Neural cell (in vitro differentiated cells): ENCODE measurements around the gene KLHL2.

ENCODE experiments used
- EP300 ChIP-seq: fragments of 450-650 bp; conservative IDR thresholded peaks from 2 replicates; pipeline ENCODE4 v1.6.1; 2014; ENCODE audit warnings: antibody characterized with exemption, mild to moderate bottlenecking, moderate library complexity; ENCODE audit not compliant: poor library complexity, severe bottlenecking
- EZH2 ChIP-seq: fragments of 200-600, 300-800 bp; shearing (Covaris generic), sonication (generic); IDR thresholded peaks from 2 replicates; pipeline ENCODE4 v1.6.1; 2014; ENCODE audit warnings: antibody characterized with exemption, low read length, borderline replicate concordance, mild to moderate bottlenecking; ENCODE audit not compliant: insufficient read depth, poor library complexity, severe bottlenecking
- MXI1 ChIP-seq: fragments of 450-650 bp; conservative IDR thresholded peaks from 2 replicates; pipeline ENCODE4 v1.6.1; 2014; ENCODE audit warnings: antibody characterized with exemption, mild to moderate bottlenecking; ENCODE audit not compliant: poor library complexity, severe bottlenecking
- POLR2AphosphoS5 ChIP-seq: IDR thresholded peaks from 2 replicates; pipeline ENCODE4 v1.6.1; 2012
- RAD21 ChIP-seq: fragments of 450-650 bp; conservative IDR thresholded peaks from 2 replicates; pipeline ENCODE4 v1.6.1; 2014; ENCODE audit warnings: antibody characterized with exemption, mild to moderate bottlenecking, moderate library complexity
- SMC3 ChIP-seq: fragments of 450-650 bp; conservative IDR thresholded peaks from 2 replicates; pipeline ENCODE4 v1.6.1; 2014; ENCODE audit warnings: antibody characterized with exemption, mild to moderate bottlenecking, moderate library complexity; ENCODE audit not compliant: poor library complexity
- TAF1 ChIP-seq: IDR thresholded peaks from 2 replicates; pipeline ENCODE4 v1.6.1; 2012; ENCODE audit warnings: low read depth
- TF ChIP-seq, protein P1 (sequence below): fragments of 450-650 bp; IDR thresholded peaks from 2 replicates; pipeline ENCODE4 v1.5.1; 2014; ENCODE audit warnings: antibody characterized with exemption, mild to moderate bottlenecking, moderate library complexity; ENCODE audit not compliant: poor library complexity, severe bottlenecking
- TF ChIP-seq, protein P2 (sequence below): IDR thresholded peaks from 2 replicates; pipeline ENCODE4 v1.6.1; 2012; ENCODE audit warnings: borderline replicate concordance

DNA sequence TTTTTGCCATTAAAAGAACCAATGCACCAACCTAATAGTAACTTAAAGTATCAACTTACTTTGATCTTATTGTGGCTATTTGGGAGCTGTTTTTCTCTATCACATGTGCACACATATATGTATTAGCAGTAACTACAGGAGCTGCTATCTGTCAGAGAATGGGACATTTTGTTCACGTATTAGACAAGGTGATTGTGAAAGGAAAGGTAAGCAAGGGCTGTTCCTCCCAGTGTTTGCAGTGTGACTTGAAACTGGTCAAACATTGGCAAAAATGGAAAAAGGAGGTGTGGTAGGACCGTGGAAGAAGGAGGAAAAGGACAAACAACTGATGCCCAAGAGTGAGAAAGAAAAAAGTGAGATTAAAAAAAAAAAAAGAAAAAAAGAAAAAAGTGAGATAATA, 43.1 kb upstream of the KLHL2 start:
- TF ChIP-seq, protein P1, sequence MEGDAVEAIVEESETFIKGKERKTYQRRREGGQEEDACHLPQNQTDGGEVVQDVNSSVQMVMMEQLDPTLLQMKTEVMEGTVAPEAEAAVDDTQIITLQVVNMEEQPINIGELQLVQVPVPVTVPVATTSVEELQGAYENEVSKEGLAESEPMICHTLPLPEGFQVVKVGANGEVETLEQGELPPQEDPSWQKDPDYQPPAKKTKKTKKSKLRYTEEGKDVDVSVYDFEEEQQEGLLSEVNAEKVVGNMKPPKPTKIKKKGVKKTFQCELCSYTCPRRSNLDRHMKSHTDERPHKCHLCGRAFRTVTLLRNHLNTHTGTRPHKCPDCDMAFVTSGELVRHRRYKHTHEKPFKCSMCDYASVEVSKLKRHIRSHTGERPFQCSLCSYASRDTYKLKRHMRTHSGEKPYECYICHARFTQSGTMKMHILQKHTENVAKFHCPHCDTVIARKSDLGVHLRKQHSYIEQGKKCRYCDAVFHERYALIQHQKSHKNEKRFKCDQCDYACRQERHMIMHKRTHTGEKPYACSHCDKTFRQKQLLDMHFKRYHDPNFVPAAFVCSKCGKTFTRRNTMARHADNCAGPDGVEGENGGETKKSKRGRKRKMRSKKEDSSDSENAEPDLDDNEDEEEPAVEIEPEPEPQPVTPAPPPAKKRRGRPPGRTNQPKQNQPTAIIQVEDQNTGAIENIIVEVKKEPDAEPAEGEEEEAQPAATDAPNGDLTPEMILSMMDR, result no peak
- TF ChIP-seq SMC3 (no peak), EP300 (no peak), EZH2 (no peak), POLR2AphosphoS5 (no peak), TAF1 (no peak), RAD21 (no peak), MXI1 (no peak)
- TF ChIP-seq, protein P2, sequence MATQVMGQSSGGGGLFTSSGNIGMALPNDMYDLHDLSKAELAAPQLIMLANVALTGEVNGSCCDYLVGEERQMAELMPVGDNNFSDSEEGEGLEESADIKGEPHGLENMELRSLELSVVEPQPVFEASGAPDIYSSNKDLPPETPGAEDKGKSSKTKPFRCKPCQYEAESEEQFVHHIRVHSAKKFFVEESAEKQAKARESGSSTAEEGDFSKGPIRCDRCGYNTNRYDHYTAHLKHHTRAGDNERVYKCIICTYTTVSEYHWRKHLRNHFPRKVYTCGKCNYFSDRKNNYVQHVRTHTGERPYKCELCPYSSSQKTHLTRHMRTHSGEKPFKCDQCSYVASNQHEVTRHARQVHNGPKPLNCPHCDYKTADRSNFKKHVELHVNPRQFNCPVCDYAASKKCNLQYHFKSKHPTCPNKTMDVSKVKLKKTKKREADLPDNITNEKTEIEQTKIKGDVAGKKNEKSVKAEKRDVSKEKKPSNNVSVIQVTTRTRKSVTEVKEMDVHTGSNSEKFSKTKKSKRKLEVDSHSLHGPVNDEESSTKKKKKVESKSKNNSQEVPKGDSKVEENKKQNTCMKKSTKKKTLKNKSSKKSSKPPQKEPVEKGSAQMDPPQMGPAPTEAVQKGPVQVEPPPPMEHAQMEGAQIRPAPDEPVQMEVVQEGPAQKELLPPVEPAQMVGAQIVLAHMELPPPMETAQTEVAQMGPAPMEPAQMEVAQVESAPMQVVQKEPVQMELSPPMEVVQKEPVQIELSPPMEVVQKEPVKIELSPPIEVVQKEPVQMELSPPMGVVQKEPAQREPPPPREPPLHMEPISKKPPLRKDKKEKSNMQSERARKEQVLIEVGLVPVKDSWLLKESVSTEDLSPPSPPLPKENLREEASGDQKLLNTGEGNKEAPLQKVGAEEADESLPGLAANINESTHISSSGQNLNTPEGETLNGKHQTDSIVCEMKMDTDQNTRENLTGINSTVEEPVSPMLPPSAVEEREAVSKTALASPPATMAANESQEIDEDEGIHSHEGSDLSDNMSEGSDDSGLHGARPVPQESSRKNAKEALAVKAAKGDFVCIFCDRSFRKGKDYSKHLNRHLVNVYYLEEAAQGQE, result no peak
